Stimulated activated CD8-positive, alpha-beta memory T cell treated with anti-CD3 and anti-CD28 coated beads, Interleukin-15, amount 100 ng/mL, for 1 hour (primary cell): Measurements from ENCODE around the gene ST3GAL5.

ENCODE experiments used
- DNase-seq: peaks from one replicate; pipeline ENCODE4 v3.0.0-alpha.2; 2020; ENCODE audit warnings: low read depth

The ST3GAL5 gene

DNA sequence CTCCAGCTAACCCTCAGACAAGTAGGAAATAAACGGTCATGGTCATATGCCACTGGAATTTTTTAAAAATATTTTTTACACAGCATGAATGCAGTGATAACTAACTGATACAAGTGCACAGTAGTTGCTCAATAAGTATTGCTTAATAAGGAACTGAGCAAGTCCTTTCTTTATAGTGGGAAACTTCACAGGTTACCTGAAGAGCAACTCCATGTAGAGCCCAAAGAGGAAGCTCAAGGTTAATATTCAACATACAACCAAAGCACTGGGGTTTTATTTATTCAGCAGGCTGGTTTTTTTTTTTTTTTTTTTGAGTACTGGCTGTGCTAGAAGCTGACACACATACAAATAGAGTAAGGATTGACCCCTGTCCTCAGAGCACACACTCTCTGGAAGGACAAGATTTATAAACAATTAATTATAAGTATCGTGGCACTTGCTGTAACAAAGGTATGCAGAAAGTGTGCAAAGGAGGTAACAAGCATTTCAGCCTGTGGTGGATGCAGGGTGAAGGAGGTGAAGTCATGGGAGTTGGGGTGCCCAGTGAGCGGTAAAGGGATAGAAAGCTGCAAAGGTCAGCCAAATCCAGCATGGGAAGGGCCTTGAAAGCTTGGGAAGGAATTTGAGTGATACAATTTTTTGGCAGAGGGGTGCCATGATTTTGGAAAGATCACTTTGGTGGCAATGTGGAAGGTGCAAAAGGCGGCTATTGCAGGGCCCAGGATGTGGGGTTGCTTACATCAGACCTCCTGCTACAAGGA, 82.3 kb downstream of the ST3GAL5 start:
- DNase-seq: no peak

DNA sequence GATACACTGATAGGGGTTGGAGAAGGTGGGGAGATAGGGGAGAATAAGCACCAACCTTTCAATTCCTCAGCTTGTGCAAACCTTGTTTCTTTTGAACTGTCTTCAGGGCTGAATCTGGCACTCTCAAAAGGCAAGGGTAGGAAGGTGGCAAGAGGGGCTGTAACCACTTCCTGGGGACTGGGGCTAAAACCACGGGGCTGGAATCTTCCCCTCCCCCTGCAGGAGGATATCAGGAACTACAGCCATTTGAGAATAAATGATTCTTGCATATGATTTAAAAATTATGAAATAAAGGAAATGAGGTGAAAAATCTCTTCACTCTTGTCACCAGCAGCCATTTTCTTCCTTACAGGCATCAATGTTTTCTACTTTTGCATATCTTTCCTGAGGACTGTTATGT, 84.2 kb downstream of the ST3GAL5 start:
- DNase-seq: no peak

DNA sequence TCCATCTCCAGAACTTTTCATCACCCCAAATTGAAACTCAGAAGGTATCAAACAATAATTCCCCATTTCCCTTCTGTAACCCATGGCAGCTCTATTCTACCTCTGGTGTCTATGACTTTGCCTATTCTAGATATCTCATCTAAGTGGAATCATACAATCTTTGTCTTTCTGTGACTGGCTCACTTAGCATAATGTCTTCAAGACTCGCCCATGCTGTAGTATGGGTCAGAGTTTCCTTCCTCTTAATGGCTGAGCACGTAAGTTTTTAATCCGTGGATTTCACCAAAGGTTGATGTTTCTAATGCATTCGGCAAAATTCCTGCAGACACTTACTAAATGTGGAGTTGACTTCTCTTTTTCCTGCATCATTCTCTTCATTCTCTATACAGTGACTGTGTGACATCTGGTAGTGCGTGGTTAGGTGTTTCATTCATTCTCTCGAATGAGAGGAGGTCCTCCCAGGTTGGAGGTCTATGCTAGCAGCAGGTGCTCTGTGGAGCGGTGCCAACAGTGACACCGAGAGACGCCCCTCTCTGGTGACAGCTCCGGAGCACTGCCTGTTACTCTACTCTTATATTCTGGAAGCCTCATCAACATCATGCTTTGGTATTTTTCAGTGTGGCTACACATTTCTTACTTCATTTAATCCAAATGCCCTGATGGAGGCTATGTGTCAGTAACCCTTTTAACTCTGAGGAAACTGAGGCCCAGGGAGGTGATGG, 84.9 kb downstream of the ST3GAL5 start:
- no peak for DNase-seq

DNA sequence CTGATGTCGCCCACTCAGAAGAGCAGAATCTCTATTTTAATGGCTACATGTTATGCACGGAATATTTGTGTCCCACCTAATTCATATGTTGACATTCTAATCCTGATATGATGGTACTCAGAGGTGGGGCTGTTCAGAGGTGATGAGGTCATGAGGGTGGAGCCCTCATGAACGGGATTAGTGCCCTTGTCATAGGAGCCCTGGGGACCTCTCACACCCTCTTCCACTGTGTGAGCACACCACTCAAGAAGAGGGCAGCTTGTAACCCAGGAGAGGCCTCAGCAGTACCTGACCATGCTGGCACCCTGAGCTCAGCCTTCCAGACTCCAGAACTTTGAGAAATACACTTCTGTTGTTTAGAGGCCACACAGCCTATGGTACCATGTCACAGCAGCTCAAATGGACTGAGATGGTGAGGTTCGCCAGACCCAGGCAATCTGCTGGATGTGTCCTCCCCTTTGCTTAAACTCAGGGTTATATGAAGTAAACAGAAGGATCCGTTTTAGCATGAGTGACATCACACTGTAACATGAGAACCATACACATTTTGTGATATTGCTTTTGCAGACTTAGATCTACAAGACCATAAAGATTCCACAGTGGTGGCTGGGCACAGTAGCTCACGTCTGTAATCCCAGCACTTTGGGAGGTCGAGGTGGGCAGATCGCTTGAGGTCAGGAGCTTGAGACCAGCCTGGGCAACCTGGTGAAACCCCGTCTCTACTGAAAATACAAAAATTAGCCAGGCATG, 86.3 kb downstream of the ST3GAL5 start:
- no peak for DNase-seq

DNA sequence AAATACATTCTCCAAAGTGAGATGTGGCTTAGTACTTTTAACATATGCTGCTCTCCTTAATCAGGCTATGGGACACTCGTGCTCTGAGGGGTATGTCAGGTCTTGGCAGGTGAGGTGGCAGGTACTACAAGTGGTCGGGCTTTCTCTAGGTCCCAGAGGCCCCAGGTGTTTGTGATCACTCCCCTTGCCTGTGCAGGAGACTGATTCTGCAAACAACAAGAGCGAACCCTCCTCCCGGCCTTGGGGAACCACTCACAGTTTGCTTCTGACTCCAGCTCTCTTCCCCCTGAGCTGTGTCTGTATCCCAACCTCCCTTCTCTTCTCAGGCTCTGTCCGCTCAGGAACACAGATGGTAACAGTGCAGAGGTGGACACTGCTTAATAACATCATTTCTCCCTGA, 86.9 kb downstream of the ST3GAL5 start:
- no peak for DNase-seq

DNA sequence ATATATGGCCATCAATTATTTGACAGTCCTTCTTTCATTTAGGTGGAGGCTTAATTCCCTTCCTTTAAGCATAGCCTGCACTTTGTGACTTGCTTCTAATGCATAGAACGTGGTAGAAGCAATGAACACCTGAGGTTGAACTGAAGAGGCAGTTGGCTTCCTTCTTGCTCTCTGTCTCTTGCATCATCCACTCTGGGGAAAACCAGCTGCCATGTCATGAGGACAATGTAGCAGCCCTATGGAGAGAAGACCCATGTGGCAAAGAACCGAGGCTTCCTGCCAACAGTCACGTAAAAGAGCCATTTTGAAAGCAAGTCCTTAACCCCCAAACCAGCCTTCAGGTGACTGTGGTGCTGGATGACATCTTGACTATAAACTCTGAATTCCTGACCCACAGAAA, 88.2 kb downstream of the ST3GAL5 start:
- no peak for DNase-seq

GRCh38 chr2:85799215-85799956, 89.4 kb downstream of the ST3GAL5 start:
- DNase-seq: no peak

DNA sequence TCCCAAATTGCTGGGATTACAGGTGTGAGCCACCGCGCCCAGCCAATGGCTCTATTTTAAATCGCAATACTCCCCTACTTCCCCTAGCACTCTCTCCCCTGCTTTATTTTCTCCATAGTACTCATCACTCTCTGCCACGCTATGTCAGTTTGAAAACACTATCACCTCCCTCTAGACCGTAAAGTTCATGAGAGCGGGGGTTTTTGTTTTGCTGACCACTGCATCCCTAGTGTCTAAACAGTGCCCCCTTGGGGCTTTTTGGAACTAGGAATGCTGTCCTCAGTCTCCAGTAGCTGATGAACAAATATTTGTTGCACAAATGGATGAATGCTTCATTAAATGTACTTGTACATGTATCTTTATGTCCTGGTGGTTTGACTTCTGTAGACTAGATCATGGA, 90.9 kb downstream of the ST3GAL5 start:
- no peak for DNase-seq

DNA sequence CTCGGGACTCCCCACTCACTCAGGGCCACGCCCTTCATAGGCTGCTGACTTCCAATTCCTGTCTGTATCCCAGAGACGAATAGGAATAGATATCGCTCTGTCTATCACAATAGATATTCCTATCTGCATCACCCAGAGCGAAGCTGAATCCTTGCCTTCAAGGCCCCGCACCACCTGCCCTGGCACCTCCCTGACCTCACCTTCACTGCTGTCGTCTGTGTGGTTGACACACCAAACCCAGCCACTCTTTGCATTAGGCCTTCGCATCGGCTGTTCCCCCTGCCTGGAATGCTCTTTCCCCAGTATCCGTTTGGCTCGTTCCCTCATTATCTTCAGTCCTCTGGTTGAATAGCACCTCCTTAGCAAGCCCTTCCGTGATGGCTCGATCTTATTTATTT, 91.5 kb downstream of the ST3GAL5 start:
- no peak for DNase-seq

DNA sequence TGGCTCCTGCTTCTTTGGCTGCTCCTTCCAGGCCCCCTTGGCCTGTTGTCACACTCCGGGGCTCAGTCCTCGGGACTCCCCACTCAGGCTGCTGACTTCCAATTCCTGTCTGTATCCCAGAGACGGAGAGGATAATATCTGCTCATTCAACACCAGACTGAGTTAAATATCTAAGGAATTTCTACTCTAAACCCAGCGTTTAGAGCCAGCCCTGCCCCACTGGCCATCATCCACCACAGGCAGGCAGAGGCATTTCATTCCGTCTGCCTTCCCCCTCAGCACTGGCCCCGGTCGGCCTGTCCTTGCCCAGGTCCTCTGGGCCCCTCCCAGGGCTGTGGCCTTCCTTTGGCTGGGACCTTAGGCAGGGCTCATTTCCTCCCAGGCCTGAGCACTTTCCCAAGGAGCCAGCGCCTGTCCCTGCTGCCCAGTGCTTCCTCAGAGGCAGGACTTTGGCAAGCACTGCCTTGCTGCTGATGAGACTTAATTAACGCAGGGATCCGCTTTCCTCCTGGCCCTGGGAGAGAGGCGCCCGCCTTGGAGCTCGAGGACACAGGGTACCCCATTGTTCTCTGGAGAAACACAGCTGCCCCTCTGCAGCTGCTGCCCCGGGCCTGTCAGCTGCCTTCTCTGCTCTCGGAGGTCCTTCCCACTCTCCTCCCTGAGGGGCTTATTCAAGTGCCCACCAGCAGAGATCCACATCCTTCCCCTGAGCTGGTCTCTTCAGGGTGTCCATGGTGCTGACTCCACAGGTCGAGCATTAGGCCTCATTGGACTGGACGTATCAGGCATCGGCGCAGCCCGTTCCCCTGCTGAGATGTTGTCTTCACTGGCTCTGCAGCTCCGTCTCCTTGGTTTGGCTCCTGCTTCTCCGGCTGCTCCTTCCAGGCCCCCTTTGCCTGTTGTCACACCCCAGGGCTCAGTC, 92.2 kb downstream of the ST3GAL5 start:
- DNase-seq: no peak

DNA sequence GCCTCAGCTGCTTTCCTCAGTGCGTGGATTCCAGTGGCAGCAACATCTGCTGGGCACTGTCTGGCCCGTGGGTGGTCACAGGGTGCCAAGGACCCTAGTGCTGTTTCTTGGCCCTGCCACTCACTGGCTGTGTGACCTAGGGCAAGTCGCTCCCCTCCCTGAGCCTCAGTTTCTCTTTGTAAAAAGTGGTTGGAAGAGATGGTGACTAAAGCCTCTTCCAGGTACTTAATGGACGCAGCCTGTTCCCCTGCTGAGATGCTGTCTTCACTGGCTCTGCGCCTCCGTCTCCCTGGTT, 92.8 kb downstream of the ST3GAL5 start:
- no peak for DNase-seq

DNA sequence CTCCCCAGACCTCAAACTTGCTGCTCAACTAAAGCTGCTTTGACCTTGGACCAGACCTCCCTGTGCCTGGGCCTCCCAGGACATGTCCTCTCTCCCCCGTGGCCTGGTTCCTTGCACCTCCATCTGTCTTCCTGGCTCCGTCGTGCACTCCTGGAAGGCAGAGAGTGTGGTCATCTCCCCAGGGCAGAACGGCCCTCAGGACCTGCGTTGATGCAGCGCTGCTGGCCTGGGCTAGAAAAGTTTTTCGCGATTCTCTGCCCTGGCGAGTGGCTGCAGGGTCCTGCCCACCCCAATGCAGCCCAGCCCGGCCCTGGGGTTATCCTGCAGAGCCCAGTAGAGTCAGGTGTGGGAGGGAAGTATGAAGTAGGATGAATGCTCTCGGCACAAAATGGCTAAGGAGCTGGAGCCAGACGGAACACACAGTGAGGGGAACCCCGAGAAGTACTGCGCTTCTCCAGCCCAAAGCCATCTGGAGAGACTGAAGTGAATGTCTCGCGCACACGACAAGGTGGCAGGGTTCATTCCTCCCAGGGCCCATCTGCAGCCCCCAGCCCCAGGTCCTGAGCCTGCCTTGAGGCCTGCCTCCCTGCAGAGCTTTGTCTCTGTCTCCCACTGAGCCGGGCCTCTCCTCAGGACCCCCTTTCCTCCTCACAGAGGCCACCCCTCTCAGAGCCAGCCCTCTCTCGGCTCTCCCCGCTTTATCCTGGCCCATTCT, 93.3 kb downstream of the ST3GAL5 start:
- no peak for DNase-seq

GRCh38 chr2:85794491-85795121, 94.2 kb downstream of the ST3GAL5 start:
- DNase-seq: no peak

- no peak for DNase-seq
Measured at GRCh38 chr2:85794038-85794441, 94.8 kb downstream of the ST3GAL5 start.

DNA sequence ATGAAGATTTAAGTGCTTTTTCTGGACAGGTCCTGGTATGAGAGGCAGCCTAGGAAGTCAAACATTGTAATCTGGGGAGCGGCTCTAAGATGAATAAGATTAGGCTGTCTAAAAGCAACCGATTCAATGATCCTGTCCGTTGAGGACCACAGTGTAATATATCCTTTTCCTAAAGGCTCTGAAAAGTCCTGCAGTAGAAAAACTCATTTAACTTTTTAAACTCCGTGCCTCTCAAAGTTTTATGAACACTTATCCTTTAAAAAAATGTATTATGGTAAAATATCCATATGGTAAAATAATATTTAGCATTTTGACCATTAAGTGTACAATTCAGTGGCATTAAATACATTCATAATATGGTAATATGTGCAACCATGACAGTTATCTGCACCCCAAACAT, 95.2 kb downstream of the ST3GAL5 start:
- DNase-seq: no peak

- no peak for DNase-seq
Measured at GRCh38 chr2:85792783-85793441, 95.9 kb downstream of the ST3GAL5 start.

GRCh38 chr2:85791704-85792565, 96.9 kb downstream of the ST3GAL5 start:
- DNase-seq: no peak

DNA sequence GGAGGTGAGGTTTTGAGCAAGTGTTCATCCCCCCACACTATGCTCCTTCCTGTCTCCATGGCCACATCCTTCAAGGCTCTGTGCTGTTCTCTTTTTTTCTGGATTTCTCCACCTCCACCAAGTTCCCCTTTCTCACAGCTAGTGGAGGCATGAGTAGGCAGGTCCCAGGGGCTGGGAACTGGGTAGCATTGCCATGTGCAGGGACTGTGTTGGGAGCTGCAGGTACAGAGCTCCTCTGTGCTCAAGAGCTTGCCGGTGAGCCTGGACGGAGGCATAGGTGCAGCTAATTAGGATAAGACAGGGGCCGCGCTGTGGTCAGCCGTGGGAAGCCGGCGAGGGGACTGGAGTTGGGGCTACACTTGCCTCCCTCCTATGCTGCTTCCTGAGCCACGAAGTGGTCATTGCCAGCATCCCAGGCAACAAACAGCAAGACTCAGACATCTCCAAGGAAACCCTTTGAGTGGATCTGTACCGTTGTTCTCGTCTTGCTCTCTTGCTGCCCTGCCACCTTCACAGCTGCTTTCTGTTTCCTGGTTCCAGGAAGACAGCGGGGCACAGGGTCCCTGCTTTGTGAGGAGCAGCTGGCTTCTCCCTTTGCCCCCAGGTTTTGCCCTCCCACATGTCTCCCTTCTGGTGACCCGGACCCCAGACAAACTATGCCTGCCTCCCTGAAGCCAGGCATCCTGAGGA, 98.1 kb downstream of the ST3GAL5 start:
- no peak for DNase-seq
